GM23338 (cell line): ENCODE measurements around the gene IL1A. TPM values are rescaled to one million over a fixed set of nuclear protein-coding genes. Genes with fewer than 3 reads are reported as not detected.

Experiments used
- ATAC-seq: fragments of 200-7000 bp; cut with Tn5 transposase; 3 replicates; pipeline ENCODE4 v1.9.1; 2020
- DNase-seq: peaks from one replicate; pipeline ENCODE4 v3.0.0-alpha.2; 2015; ENCODE audit warnings: low spot score
- H2AFZ ChIP-seq: fragments of 200-600 bp; sonication (generic); 2 replicates; pipeline ENCODE4 v1.8.0; 2016; ENCODE audit warnings: antibody characterized with exemption, mild to moderate bottlenecking, moderate library complexity
- H3F3A ChIP-seq: fragments of 200-600 bp; sonication (generic); replicated peaks from 2 replicates; pipeline ENCODE4 v1.8.0; 2017; ENCODE audit warnings: antibody characterized with exemption, mixed run types, low read depth
- H3K27ac ChIP-seq: fragments of 200-600 bp; sonication (generic); 2 replicates; pipeline ENCODE4 v1.6.1; 2016; ENCODE audit warnings: low read depth
- H3K27me3 ChIP-seq: fragments of 200-600 bp; sonication (generic); 2 replicates; pipeline ENCODE4 v1.8.0; 2016; ENCODE audit warnings: mild to moderate bottlenecking, mixed run types, moderate library complexity; ENCODE audit not compliant: insufficient read depth
- H3K36me3 ChIP-seq: fragments of 200-600 bp; sonication (generic); 2 replicates; pipeline ENCODE4 v1.8.0; 2016; ENCODE audit warnings: mild to moderate bottlenecking; ENCODE audit not compliant: insufficient read depth
- H3K4me1 ChIP-seq: fragments of 200-600 bp; sonication (generic); 2 replicates; pipeline ENCODE4 v1.8.0; 2016; ENCODE audit warnings: mild to moderate bottlenecking, moderate library complexity; ENCODE audit not compliant: insufficient read depth
- H3K4me2 ChIP-seq: fragments of 200-600 bp; sonication (generic); 2 replicates; pipeline ENCODE4 v1.7.1; 2017; ENCODE audit warnings: mixed run types
- H3K4me3 ChIP-seq: fragments of 200-600 bp; sonication (generic); 2 replicates; pipeline ENCODE4 v1.6.1; 2016; ENCODE audit warnings: mixed run types
- H3K79me2 ChIP-seq: fragments of 200-600 bp; sonication (generic); replicated peaks from 2 replicates; pipeline ENCODE4 v1.8.0; 2017; ENCODE audit warnings: mild to moderate bottlenecking; ENCODE audit not compliant: insufficient read depth
- H3K9me2 ChIP-seq: fragments of 200-600 bp; sonication (generic); 2 replicates; pipeline ENCODE4 v1.8.0; 2017; ENCODE audit not compliant: insufficient read depth
- H4K20me1 ChIP-seq: fragments of 200-600 bp; sonication (generic); replicated peaks from 2 replicates; pipeline ENCODE4 v1.8.0; 2017; ENCODE audit warnings: mild to moderate bottlenecking; ENCODE audit not compliant: insufficient read depth
- H3K27ac Mint-ChIP-seq: 2 replicates; pipeline ENCODE4 v1.8.0; 2020; ENCODE audit warnings: inconsistent platforms, mild to moderate bottlenecking, moderate library complexity, mixed read lengths
- H3K27me3 Mint-ChIP-seq: 3 replicates; pipeline ENCODE4 v1.8.0; 2022; ENCODE audit warnings: low read depth, mild to moderate bottlenecking, moderate library complexity, mixed read lengths, inconsistent platforms; ENCODE audit not compliant: insufficient read depth, poor library complexity
- H3K36me3 Mint-ChIP-seq: 3 replicates; pipeline ENCODE4 v1.8.0; 2021; ENCODE audit warnings: low read depth, mild to moderate bottlenecking, inconsistent platforms, moderate library complexity, mixed read lengths
- H3K4me1 Mint-ChIP-seq: 3 replicates; pipeline ENCODE4 v1.8.0; 2020; ENCODE audit warnings: mild to moderate bottlenecking, inconsistent platforms, mixed read lengths
- H3K4me3 Mint-ChIP-seq: 3 replicates; pipeline ENCODE4 v1.8.0; 2021; ENCODE audit warnings: moderate library complexity, mild to moderate bottlenecking, inconsistent platforms, mixed read lengths
- H3K9me3 Mint-ChIP-seq: 3 replicates; pipeline ENCODE4 v1.8.0; 2020; ENCODE audit warnings: moderate library complexity, mild to moderate bottlenecking, inconsistent platforms, mixed read lengths
- JUNB ChIP-seq: IDR thresholded peaks from one replicate; pipeline ENCODE4 v1.6.1; 2016; ENCODE audit warnings: antibody characterized with exemption; ENCODE audit not compliant: unreplicated experiment
- NANOG ChIP-seq: IDR thresholded peaks from 2 replicates; pipeline ENCODE4 v1.6.1; 2016; ENCODE audit warnings: antibody characterized with exemption, borderline replicate concordance
- POLR2AphosphoS5 ChIP-seq: IDR thresholded peaks from 2 replicates; pipeline ENCODE4 v1.6.1; 2016; ENCODE audit warnings: antibody characterized with exemption, low read depth
- REST ChIP-seq: IDR thresholded peaks from one replicate; pipeline ENCODE4 v1.6.1; 2018; ENCODE audit warnings: antibody characterized with exemption; ENCODE audit not compliant: unreplicated experiment
- STAT1 ChIP-seq: IDR thresholded peaks from one replicate; pipeline ENCODE4 v1.6.1; 2016; ENCODE audit warnings: antibody characterized with exemption; ENCODE audit not compliant: unreplicated experiment
- ZNF114 ChIP-seq: fragments of 250-450 bp; sonication (Bioruptor Pico); IDR thresholded peaks from 2 replicates; pipeline ENCODE4 v1.5.0; 2020; ENCODE audit warnings: mild to moderate bottlenecking, moderate library complexity
- ZNF331 ChIP-seq: fragments of 250-450 bp; sonication (Bioruptor Pico); IDR thresholded peaks from 2 replicates; pipeline ENCODE4 v1.5.0; 2020; ENCODE audit warnings: low read depth, mild to moderate bottlenecking, moderate library complexity
- ZNF462 ChIP-seq: fragments of 250-450 bp; sonication (Bioruptor Pico); IDR thresholded peaks from 2 replicates; pipeline ENCODE4 v1.5.0; 2020; ENCODE audit warnings: mild to moderate bottlenecking, moderate library complexity
- polyA plus RNA-seq: library from polyadenylated mRNA; unstranded; fragments of >200 nt; fragmentation: Nextera tagmentation; extraction: Ambion mirVana; gene quantifications from 2 replicates; pipeline ENCODE4 v1.2.1, GENCODE V29; 2016
- total RNA-seq: library from RNA; depleted of rRNA; stranded (reverse); fragments of >200 nt; shearing (Covaris generic); gene quantifications from 2 replicates; pipeline ENCODE4 v1.2.3, GENCODE V29; 2014
- TF ChIP-seq, protein P1 (sequence below): IDR thresholded peaks from 2 replicates; pipeline ENCODE4 v1.6.1; 2016; ENCODE audit warnings: antibody characterized with exemption

Gene IL1A
- total and polyA plus RNA-seq, 2 experiments from 2014 or later = 0.65 to 0.73 TPM

- TF ChIP-seq ZNF462 (no peak), POLR2AphosphoS5 (no peak), NANOG (no peak), ZNF331 (CRISPR knock-in tag) (no peak), STAT1 (no peak)
- TF ChIP-seq, protein P1, sequence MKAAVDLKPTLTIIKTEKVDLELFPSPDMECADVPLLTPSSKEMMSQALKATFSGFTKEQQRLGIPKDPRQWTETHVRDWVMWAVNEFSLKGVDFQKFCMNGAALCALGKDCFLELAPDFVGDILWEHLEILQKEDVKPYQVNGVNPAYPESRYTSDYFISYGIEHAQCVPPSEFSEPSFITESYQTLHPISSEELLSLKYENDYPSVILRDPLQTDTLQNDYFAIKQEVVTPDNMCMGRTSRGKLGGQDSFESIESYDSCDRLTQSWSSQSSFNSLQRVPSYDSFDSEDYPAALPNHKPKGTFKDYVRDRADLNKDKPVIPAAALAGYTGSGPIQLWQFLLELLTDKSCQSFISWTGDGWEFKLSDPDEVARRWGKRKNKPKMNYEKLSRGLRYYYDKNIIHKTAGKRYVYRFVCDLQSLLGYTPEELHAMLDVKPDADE = no peak
Measured at GRCh38 chr2:112756207-112756606, 28.1 kb downstream of the IL1A start (continued).

DNA sequence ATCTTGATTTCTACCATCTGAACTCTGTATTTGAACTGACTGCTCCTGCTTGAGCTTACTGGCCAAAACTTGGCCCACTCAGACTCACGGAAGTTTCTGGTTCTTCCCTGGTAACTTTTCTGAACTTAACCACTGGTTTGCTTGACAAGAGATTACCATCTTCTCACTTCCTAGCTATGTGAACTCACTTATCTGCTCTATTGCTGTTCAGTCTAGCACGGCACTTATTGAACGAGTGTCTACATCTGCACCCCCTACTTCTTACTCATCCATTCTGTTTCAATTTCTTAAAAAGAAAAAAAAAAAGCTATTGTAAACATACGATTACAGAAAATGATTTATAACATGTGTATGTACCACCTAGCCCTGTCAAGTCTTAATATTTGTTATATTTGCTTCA lies 28.8 kb downstream of the IL1A start:
- Histone ChIP-seq H3K27ac (no peak overlapping the region), H3F3A (no peaks in the 10 kb centered on the region), H4K20me1 (no peaks in the 10 kb centered on the region; the same call in 1 of the 2 replicates), H3K9me2 (no peaks in the 10 kb centered on the region), H3K4me2 (no peak overlapping the region), H3K36me3 (peaks cover 35% of the 10 kb centered on the region), H3K27me3 (no peaks in the 10 kb centered on the region), H3K4me3 (no peak overlapping the region), H3K79me2 (no peaks in the 10 kb centered on the region), H3K4me1 (no peaks in the 10 kb centered on the region), H2AFZ (no peak overlapping the region)
- Mint-ChIP-seq H3K27me3 (no peaks in the 10 kb centered on the region), H3K4me3 (no peak overlapping the region), H3K36me3 (peaks cover 48% of the 10 kb centered on the region), H3K4me1 (no peaks in the 10 kb centered on the region), H3K9me3 (no peaks in the 10 kb centered on the region), H3K27ac (no peak overlapping the region)
- ATAC-seq (no peak), DNase-seq (no peak)
- no peak for TF ChIP-seq NANOG
- no peak for TF ChIP-seq JUNB
- TF ChIP-seq ZNF114 (CRISPR knock-in tag) = no peak
- TF ChIP-seq REST = no peak
